Endothelial cell of umbilical vein (primary cell): ENCODE results near the gene AUH. TPM values are rescaled to one million over a fixed set of nuclear protein-coding genes. Genes with fewer than 3 reads are reported as not detected.
"Not testable (repeated sequence)": the region's sequence is repeated elsewhere in the genome, so short reads cannot be mapped to it uniquely, and the experiment has no call there.

ENCODE experiments used
- BruUV-seq: library from RNA; stranded (reverse); fragments of 400-500 nt; replicated peaks from 2 replicates; lab custom pipeline; 2021; lab: Mats Ljungman, UMichigan
- CTCF ChIA-PET: fragments of 300-600, 350-600 bp; sonication (Branson Sonifier 250); formaldehyde crosslinking; loops from one replicate; lab custom pipeline; 2021; ENCODE audit warnings: antibody characterized with exemption, inconsistent platforms; lab: Charles Lee
- POLR2A ChIA-PET: fragments of 300-600, 350-600 bp; sonication (Branson Sonifier 250); formaldehyde crosslinking; loops from one replicate; lab custom pipeline; 2021; ENCODE audit warnings: antibody characterized with exemption, inconsistent platforms; lab: Charles Lee
- DNase-seq: peaks from one replicate; pipeline ENCODE4 v3.0.0-alpha.2; 2011; ENCODE audit warnings: low read depth, low spot score
- FAIRE-seq: peaks from 2 replicates; lab custom pipeline; 2011; peaks lifted over from hg19 to GRCh38; lab: Jason Lieb, UNC
- H2AFZ ChIP-seq: 2 replicates; pipeline ENCODE4 v1.6.0; 2012; ENCODE audit warnings: low read depth, low read length, control low read depth, inconsistent platforms
- H3K27ac ChIP-seq: 2 replicates; pipeline ENCODE4 v1.5.1; 2011; ENCODE audit warnings: low read depth, mild to moderate bottlenecking, control low read depth, low read length, moderate library complexity; ENCODE audit not compliant: insufficient read depth
- H3K27me3 ChIP-seq, 2 experiments: 2 replicates each; pipeline versions ENCODE4 v1.6.0 to v1.6.1; 2011; ENCODE audit warnings: low read length in 2 of 2, mixed read lengths in 1 of 2; ENCODE audit not compliant: control insufficient read depth in 2 of 2, insufficient read depth in 2 of 2
- H3K36me3 ChIP-seq, 2 experiments: 2 replicates in 1 of 2; 3 replicates in 1 of 2; pipeline ENCODE4 v1.5.1; 2011; ENCODE audit warnings: low read length in 2 of 2, mild to moderate bottlenecking in 1 of 2, moderate library complexity in 1 of 2; ENCODE audit not compliant: control insufficient read depth in 2 of 2, insufficient read depth in 2 of 2; ENCODE audit errors: extremely low read depth in 1 of 2
- H3K4me1 ChIP-seq: 3 replicates; pipeline ENCODE4 v1.5.1; 2011; ENCODE audit warnings: mild to moderate bottlenecking, low read length; ENCODE audit not compliant: control insufficient read depth, insufficient read depth; ENCODE audit errors: extremely low read depth
- H3K4me2 ChIP-seq: 2 replicates; pipeline ENCODE4 v1.6.1; 2011; ENCODE audit warnings: low read length, control low read depth, mixed read lengths; ENCODE audit not compliant: insufficient read depth
- H3K4me3 ChIP-seq, 3 experiments: fragments of 200-600 bp in 1 of 3; sonication (generic), shearing (Covaris generic) in 1 of 3; replicated peaks in 1 of 3; 2 replicates each; pipeline ENCODE4 v1.5.1; 2011 to 2016; ENCODE audit warnings: control low read depth in 3 of 3, low read length in 3 of 3, mild to moderate bottlenecking in 2 of 3, inconsistent platforms in 1 of 3, low read depth in 1 of 3, moderate library complexity in 1 of 3; ENCODE audit not compliant: insufficient read depth in 1 of 3
- H3K79me2 ChIP-seq: 2 replicates; pipeline ENCODE4 v1.6.0; 2012; ENCODE audit warnings: low read length, inconsistent platforms; ENCODE audit not compliant: control insufficient read depth, insufficient read depth
- H3K9ac ChIP-seq: replicated peaks from 2 replicates; pipeline ENCODE3; 2011; ENCODE audit warnings: low read length, control low read depth; ENCODE audit not compliant: insufficient read depth; ENCODE audit errors: extremely low read depth
- H3K9me1 ChIP-seq: replicated peaks from 3 replicates; pipeline ENCODE4 v1.6.0; 2011; ENCODE audit warnings: mild to moderate bottlenecking, low read length; ENCODE audit not compliant: control insufficient read depth, insufficient read depth; ENCODE audit errors: extremely low read depth
- H3K9me3 ChIP-seq: replicated peaks from 2 replicates; pipeline ENCODE4 v1.5.1; 2012; ENCODE audit warnings: low read length, inconsistent platforms; ENCODE audit not compliant: control insufficient read depth, insufficient read depth
- H4K20me1 ChIP-seq: replicated peaks from 2 replicates; pipeline ENCODE3; 2011; ENCODE audit warnings: mild to moderate bottlenecking, low read length; ENCODE audit not compliant: control insufficient read depth, insufficient read depth; ENCODE audit errors: extremely low read depth
- CTCF ChIP-seq, 2 donors: IDR thresholded peaks; 1 replicate in 1 of 2; 2 replicates in 1 of 2; pipeline ENCODE4 v1.5.1; 2011; ENCODE audit warnings: low read length in 2 of 2, mild to moderate bottlenecking in 2 of 2, moderate library complexity in 2 of 2, control low read depth in 1 of 2, inconsistent platforms in 1 of 2, low read depth in 1 of 2; ENCODE audit not compliant: insufficient read depth in 1 of 2; ENCODE audit errors: extremely low read depth in 1 of 2
- EZH2 ChIP-seq: IDR thresholded peaks from 2 replicates; pipeline ENCODE4 v1.6.1; 2012; ENCODE audit warnings: borderline replicate concordance, low read depth, mild to moderate bottlenecking, moderate library complexity, low read length, inconsistent platforms; ENCODE audit not compliant: severe bottlenecking
- FOS ChIP-seq: IDR thresholded peaks from 2 replicates; pipeline ENCODE4 v1.6.1; 2011; ENCODE audit warnings: mild to moderate bottlenecking, low read length, moderate library complexity, borderline replicate concordance; ENCODE audit not compliant: insufficient read depth
- GATA2 ChIP-seq: IDR thresholded peaks from 2 replicates; pipeline ENCODE4 v1.7.0; 2011; ENCODE audit warnings: low read depth, mild to moderate bottlenecking, moderate library complexity, mixed read lengths, low read length; ENCODE audit not compliant: insufficient read length, insufficient read depth
- JUN ChIP-seq: IDR thresholded peaks from 2 replicates; pipeline ENCODE4 v1.6.1; 2011; ENCODE audit warnings: borderline replicate concordance, low read depth; ENCODE audit not compliant: insufficient read length, insufficient read depth
- MAX ChIP-seq: IDR thresholded peaks from 2 replicates; pipeline ENCODE4 v1.6.1; 2011; ENCODE audit not compliant: insufficient read depth, insufficient read length
- MYC ChIP-seq: IDR thresholded peaks from one replicate; pipeline ENCODE4 v1.6.1; 2011; ENCODE audit warnings: mild to moderate bottlenecking, low read depth, low read length
- POLR2A ChIP-seq: IDR thresholded peaks from 2 replicates; pipeline ENCODE4 v1.6.1; 2012; ENCODE audit warnings: low read depth, mild to moderate bottlenecking, control low read depth, low read length
- POLR2AphosphoS5 ChIP-seq: IDR thresholded peaks from 2 replicates; pipeline ENCODE4 v1.6.1; 2012; ENCODE audit warnings: low read depth, mild to moderate bottlenecking, control low read depth, low read length, moderate library complexity; ENCODE audit not compliant: insufficient read depth
- dilution Hi-C: fragments of 300-500 bp; cut with MboI; formaldehyde crosslinking; loops from one replicate; pipeline ENCODE4 v1.15.0; 2019; ENCODE audit warnings: low sequenced_read_pairs; ENCODE audit not compliant: extremely low pct_ligation_motif_present
- intact Hi-C: fragments of 100-400 bp; cut with micrococcal nuclease; formaldehyde crosslinking; loops from one replicate; pipeline ENCODE4 v1.10.0; 2022
- polyA plus RNA-seq, 4 experiments: library from polyadenylated mRNA; depleted of rRNA in 3 of 4; stranded (reverse) in 3 of 4; unstranded in 1 of 4; fragments of >200 nt; gene quantifications; 2 replicates each; pipeline versions ENCODE4 v1.2.1 to v1.2.3, GENCODE V29; 2011 to 2012; ENCODE audit warnings: missing spikeins in 1 of 4
- total RNA-seq: library from RNA; stranded (reverse); gene quantifications from 2 replicates; pipeline ENCODE4 v1.2.3, GENCODE V29; 2021

The AUH gene
- total and polyA plus RNA-seq, 2 donors (not counting 3 experiments of a cell fraction or from before 2014, with no cell fraction given) = 2.3 to 9.2 TPM

- DNase-seq = no peak
- Histone ChIP-seq H3K9me1 (no peaks in the 10 kb centered on the region), H3K4me3 (no peak overlapping the region), H3K79me2 (no peaks in the 10 kb centered on the region), H2AFZ (no peak overlapping the region), H3K27me3 (peaks cover 3 to 5% of the 10 kb centered on the region in 2 experiments), H3K4me1 (peaks cover 7% of the 10 kb centered on the region), H3K4me2 (no peak overlapping the region), H3K9ac (no peak overlapping the region), H4K20me1 (no peaks in the 10 kb centered on the region), H3K36me3 (no peaks in the 10 kb centered on the region), H3K27ac (no peak overlapping the region), H3K9me3 (no peaks in the 10 kb centered on the region)
- CTCF ChIA-PET = interaction anchor here (0.6 kb wide), 1 partner anchor 10 kb away, joined by 3 read pairs; the partner anchor contains the start of gene AUH
- dilution Hi-C loops = no loop called here
- no peak for FAIRE-seq
- POLR2A ChIA-PET = no interaction called here
- TF ChIP-seq MYC (no peak), POLR2A (no peak), MAX (no peak), POLR2AphosphoS5 (no peak), JUN (no peak), GATA2 (no peak), FOS (no peak), CTCF (IDR thresholded peaks at IDR 0.05; ENCODE audit: extremely low read depth in 1 of 2, insufficient read depth in 1 of 2, low read depth in 1 of 2, low read length in 2 of 2) (no peak), EZH2 (no peak)
- intact Hi-C loops = no loop called here
- no TSS peak for BruUV-seq
These were observed 10.2 kb upstream of the AUH start for GRCh38 chr9:91371894-91372293.

GRCh38 chr9:91370006-91370405, 8.3 kb upstream of the AUH start:
- H3K9ac ChIP-seq, FAIRE-seq, H3K79me2 ChIP-seq, DNase-seq, H2AFZ ChIP-seq, POLR2A ChIA-PET, intact Hi-C loops, H3K4me2 ChIP-seq, dilution Hi-C loops, H4K20me1 ChIP-seq, H3K4me1 ChIP-seq, H3K4me3 ChIP-seq, H3K36me3 ChIP-seq, H3K27me3 ChIP-seq, CTCF ChIA-PET, H3K9me1 ChIP-seq, H3K9me3 ChIP-seq, BruUV-seq, H3K27ac ChIP-seq: not testable (repeated sequence)
